HG03571 (cell line): ENCODE results near the gene CARM1.
"Not testable (repeated sequence)": the region's sequence is repeated elsewhere in the genome, so short reads cannot be mapped to it uniquely, and the experiment has no call there.

Experiments used
- ATAC-seq: cut with Tn5 transposase; IDR thresholded peaks from one replicate; pipeline ENCODE4 v1.9.1; 2021; ENCODE audit not compliant: unreplicated experiment

The CARM1 gene

GRCh38 chr19:10846500-10847202 lies 24.7 kb upstream of the CARM1 start:
- no peak for ATAC-seq

DNA sequence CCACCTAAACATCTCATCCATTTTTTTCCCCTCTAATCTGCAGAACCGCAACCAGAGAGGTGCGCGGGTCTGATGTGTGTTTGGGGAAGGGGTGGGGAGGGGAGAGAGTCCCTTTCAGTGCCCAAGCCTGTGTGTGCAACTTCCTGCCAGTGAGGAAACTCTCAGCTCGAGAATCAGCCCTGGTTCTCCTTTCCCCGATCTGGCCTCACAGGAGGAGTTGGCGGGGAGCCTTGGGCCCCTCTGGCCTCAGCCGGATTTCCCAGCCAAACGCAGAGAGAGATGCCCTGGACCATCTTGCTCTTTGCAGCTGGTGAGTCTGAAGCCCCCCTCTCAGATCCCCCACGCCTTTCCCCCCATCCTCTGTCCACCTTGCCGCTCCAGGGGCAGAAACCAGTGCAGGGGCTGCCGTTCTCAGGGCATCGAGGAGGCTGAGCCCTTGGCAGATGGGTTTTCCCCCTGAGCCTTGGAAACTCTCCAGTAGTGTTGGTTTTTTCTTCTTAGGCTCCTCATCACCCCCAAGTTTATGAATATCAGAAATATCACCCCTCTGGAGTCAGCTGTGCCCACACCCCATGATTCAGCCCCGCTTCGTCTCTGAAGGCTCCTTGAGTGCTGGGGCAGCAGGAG lies 23.0 kb upstream of the CARM1 start, which contains the start of gene C19orf38:
TSS of gene C19orf38 (plus strand) at position 186 of the 627 bp plus-strand sequence. CDS start at position 280, 94 bp downstream.
- no peak for ATAC-seq

GRCh38 chr19:10850631-10851030 lies 20.7 kb upstream of the CARM1 start:
- no peak for ATAC-seq

- no peak for ATAC-seq
These were observed 19.1 kb upstream of the CARM1 start for GRCh38 chr19:10852098-10852800.

DNA sequence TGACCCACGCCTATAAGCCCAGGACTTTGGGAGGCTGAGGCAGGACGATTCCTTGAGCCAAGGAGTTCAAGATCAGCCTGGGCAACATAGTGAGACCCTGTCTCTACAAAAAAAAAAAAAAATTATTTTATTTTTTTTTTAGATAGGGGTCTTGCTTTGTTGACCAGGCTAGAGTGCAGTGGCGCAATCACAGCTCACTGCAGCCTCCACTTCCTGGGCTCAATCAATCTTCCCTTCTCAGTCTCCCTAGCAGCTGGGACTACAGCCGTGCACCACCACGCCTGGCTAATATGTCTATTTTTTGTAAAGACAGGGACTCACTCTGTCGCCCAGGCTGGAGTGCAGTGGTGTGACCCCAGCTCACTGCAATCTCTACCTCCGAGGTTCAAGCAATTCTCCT lies 18.4 kb upstream of the CARM1 start:
- no peak for ATAC-seq

DNA sequence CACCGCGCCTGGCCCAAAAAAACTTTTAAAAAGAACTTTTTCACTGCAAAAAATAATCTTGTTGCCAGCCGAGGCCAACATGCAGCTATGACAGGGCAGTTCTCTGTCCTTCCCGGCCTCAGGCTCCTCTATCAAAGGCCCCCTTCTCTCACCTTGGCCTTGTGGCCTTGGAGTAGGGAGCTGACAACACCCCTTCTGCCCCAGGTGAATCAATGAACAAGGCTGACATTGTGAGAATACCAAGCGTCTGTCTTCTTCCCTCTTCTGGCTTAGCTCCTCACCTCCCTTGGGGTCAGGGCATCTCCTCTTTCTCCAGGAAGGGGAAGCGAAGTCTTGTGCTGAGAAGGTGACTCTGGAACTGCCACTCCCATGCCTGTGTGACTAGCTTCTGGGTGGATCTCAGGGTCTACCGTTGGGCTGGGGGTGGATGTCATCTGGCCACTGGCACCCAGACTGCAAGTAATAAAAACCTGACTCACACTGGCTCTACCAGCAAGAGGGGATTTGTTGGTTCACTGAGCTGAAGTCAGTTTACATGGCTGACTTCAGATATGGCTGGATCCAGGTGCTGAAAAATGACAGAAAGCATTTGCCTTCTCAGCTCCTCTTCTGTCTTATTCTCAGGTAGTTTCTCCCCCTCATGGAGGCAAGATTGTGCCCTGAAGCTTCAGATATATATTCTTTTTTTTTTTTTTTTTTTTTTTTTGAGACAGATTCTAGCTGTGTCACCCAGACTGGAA lies 16.8 kb upstream of the CARM1 start:
- ATAC-seq: no peak

DNA sequence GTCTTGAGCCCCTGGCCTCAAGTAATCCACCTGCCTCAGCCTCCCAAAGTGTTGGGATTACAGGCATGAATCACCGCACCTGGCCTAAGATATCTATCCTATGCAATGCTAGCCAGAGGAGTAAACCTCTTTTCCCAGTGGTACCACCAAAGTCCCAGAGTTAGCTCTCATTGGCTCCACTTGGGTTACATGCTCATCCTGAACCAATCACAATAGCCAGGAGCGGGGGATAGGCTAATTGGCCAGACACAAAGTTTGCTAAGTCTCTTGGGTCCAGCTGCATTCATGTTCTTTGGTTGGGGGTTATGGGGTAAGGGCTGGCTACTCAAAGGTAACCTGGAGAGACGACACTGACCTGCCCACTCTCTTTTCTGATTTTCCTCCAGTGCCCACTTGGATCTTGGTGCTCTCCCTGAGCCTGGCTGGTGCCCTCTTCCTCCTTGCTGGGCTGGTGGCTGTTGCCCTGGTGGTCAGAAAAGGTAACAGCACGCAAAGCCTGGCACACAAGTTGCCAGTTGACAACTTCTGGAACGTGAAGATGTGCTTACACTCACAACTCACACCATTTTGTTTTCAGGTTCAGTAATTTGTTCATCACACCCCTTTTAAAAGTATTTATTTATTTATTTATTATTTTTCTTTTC lies 15.4 kb upstream of the CARM1 start:
- ATAC-seq: no peak

DNA sequence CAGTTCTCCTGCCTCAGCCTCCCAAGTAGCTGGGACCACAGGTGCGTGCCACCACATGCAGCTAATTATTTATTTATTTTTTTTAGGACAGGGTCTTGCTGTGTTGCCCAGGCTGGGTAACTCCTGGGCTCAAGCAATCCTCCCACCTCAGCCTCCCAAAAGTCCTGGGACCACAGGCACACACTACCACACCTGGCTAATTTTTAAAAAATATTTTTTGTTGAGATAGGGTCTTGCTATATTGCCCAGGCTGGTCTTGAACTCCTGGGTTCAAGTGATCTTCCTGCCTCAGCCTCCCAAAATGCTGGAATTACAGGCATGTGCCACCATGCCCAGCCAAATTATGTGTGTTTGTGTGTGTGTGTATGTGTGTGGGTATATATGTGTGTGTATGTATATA lies 14.5 kb upstream of the CARM1 start:
- not testable (repeated sequence) for ATAC-seq

- ATAC-seq: no peak
These were observed 13.0 kb upstream of the CARM1 start for GRCh38 chr19:10858204-10858828.

DNA sequence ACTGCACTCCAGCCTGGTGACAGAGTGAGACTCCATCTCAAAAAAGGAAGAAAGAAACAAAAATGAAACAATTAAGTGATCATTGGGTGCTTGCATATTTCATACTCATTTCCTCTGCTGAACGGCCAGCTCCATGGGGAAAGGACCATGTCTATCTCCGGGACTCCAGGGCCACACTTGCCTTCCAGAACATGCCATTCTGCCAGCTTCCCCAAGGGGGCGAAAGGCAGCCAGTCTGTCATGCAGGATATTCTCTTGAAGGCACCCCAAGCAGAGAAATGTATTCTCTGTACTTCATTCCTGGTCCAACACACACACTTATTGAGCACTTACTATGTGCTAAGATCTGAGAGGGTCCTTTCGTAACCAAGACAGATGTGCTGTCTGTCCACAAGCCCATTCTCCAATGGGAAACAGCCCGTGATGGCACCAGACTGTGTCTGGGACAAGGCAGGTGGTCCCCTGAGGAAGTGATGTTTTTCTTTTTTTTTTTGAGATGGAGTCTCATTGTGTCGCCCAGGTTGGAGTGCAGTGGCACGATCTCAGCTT lies 10.2 kb upstream of the CARM1 start:
- ATAC-seq: no peak

DNA sequence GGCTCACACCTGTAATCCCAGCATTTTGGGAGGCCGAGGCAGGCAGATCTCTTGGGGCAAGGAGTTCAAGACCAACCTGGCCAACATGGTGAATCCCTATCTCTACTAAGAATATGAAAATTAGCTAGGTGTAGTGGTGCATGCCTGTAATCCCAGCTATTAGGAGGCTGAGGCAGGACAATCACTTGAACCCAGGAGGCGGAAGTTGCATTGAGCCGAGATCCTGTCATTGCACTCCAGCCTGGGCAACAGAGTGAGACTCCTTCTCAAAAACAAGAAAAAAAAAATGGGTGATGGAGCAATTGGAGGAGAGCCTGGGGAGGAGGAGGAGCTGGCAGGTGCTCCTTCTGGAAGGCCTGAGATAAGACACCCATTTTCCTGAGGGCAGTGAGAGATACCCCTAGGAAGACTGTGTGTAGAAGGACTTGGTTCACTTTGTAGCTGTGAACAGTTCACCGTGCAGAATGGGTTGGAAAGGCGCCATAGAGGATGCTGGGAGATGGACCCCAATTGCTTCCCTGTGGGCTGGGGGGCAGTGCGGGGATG lies 8.7 kb upstream of the CARM1 start:
- no peak for ATAC-seq

- ATAC-seq: no peak
These were observed 8.1 kb upstream of the CARM1 start for GRCh38 chr19:10863107-10863717.

DNA sequence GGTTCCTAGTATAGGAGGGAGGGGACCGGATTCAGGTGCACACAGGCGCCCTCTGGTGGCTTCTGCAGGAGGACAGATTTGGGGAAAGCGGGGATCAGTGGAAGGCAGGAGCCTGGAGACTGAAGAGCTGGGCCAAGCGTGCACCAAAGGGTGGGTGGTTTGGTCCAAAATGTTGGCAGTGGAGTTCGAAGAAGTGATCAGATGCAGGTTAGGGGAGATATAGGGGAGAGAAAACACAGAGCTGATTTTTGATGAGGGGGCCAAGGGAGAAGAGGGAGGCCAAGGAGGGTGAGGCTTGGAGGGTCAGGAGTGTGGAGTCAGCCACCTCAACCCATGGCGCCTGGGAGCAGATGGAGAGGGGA lies 6.8 kb upstream of the CARM1 start:
- peak; percentile 42 for ATAC-seq

GRCh38 chr19:10866495-10866894 lies 4.9 kb upstream of the CARM1 start:
- no peak for ATAC-seq

- no peak for ATAC-seq
These were observed 2.3 kb upstream of the CARM1 start for GRCh38 chr19:10868872-10869547.

- ATAC-seq: not testable (repeated sequence)
These were observed 1.5 kb upstream of the CARM1 start for GRCh38 chr19:10869872-10870311.

GRCh38 chr19:10870501-10870954 lies 825 bp upstream of the CARM1 start:
- ATAC-seq: no peak

DNA sequence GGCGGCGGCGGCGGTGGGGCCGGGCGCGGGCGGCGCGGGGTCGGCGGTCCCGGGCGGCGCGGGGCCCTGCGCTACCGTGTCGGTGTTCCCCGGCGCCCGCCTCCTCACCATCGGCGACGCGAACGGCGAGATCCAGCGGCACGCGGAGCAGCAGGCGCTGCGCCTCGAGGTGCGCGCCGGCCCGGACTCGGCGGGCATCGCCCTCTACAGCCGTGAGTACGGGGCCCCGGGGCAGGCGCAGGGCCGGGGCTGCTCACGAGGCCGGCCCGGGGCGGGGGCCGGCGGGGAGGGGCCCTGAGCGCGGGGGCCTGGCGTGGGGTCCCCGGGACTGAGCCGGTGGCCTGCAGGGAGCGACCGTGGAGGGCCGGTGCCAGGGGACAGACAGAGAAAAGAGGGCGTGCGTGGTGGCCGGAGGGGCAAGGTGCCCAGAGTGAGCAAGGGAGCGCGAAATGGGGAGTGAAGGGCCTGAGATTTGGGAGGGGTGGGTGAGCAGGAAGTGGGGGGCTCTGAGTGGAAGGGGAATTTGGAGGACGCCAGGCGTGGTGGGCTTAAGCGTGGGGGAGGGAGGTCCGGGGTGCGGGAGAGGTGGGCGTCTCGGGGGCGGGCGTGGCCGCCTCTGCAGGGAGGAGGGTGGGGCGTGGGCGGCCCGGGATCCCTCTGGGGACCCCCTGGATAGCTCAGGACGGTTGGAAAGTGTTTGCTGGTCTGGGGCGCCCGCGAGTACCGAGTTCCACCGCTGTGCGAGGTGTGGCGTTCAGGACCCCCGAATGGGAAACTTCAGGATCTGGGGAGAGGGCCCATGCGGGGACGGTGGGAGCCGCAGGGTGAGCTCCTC lies 575 bp downstream of the CARM1 start:
- ATAC-seq: no peak
